B cell (primary cell): ENCODE measurements around the gene RASGRF2.

Source experiments
- EZH2 ChIP-seq: IDR thresholded peaks from 2 replicates; pipeline ENCODE4 v1.6.1; 2012; ENCODE audit warnings: borderline replicate concordance, low read depth, mild to moderate bottlenecking, moderate library complexity, low read length; ENCODE audit not compliant: insufficient read depth, poor library complexity, severe bottlenecking
- TF ChIP-seq, protein P1 (sequence below): fragments of 200-600 bp; IDR thresholded peaks from one replicate; pipeline ENCODE4 v1.8.0; 2022; ENCODE audit warnings: antibody characterized with exemption, mild to moderate bottlenecking

DNA sequence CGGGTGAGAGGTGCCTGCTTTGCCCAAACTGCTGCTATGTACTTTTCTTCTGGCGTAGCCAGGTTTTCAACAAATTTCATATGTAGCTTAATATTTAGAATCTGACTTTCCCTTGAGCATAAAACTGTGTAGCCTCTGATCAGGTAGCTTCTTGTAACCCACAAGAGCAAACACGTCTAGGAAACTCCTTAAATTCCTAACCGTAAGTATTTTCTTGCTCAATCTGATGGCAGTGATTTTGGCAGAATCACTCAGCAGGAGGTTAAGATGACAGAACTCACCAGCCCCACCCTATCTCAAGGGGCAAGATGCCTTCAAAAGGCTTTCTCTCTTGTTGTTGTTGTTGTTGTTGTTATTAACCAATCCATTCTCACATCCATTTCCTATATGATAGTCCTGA, 293.7 kb downstream of the RASGRF2 start:
- TF ChIP-seq, protein P1, sequence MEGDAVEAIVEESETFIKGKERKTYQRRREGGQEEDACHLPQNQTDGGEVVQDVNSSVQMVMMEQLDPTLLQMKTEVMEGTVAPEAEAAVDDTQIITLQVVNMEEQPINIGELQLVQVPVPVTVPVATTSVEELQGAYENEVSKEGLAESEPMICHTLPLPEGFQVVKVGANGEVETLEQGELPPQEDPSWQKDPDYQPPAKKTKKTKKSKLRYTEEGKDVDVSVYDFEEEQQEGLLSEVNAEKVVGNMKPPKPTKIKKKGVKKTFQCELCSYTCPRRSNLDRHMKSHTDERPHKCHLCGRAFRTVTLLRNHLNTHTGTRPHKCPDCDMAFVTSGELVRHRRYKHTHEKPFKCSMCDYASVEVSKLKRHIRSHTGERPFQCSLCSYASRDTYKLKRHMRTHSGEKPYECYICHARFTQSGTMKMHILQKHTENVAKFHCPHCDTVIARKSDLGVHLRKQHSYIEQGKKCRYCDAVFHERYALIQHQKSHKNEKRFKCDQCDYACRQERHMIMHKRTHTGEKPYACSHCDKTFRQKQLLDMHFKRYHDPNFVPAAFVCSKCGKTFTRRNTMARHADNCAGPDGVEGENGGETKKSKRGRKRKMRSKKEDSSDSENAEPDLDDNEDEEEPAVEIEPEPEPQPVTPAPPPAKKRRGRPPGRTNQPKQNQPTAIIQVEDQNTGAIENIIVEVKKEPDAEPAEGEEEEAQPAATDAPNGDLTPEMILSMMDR: no peak
- TF ChIP-seq EZH2: no peak
